SK-N-SH treated with all-trans-retinoic acid at 6 μM for 48 hours (cell line): ENCODE measurements around the gene IER3.
A peak's percentile ranks its signal among the peaks of the same experiment; 100 is the strongest.

Experiments used
- ATAC-seq: fragments of 200-7000 bp; cut with Tn5 transposase; 3 replicates; pipeline ENCODE4 v1.9.1; 2020; ENCODE audit warnings: mild to moderate bottlenecking, moderate library complexity
- ARNTL ChIP-seq: fragments of 450-650 bp; formaldehyde crosslinking; IDR thresholded peaks from 2 replicates; pipeline ENCODE4 v1.5.0; 2020; ENCODE audit warnings: low read depth, mild to moderate bottlenecking, moderate library complexity, borderline replicate concordance
- BACH2 ChIP-seq: fragments of 250-450 bp; sonication (Bioruptor Pico); IDR thresholded peaks from 2 replicates; pipeline ENCODE4 v1.9.0; 2021; ENCODE audit warnings: mild to moderate bottlenecking, borderline replicate concordance
- CSDC2 ChIP-seq: fragments of 250-450 bp; sonication (Bioruptor Pico); IDR thresholded peaks from 2 replicates; pipeline ENCODE4 v1.5.0; 2020; ENCODE audit warnings: mild to moderate bottlenecking, moderate library complexity
- ESRRG ChIP-seq: fragments of 250-450 bp; sonication (Bioruptor Pico); IDR thresholded peaks from 2 replicates; pipeline ENCODE4 v1.6.1; 2021; ENCODE audit warnings: mild to moderate bottlenecking
- GLIS3 ChIP-seq: fragments of 250-450 bp; sonication (Bioruptor Pico); IDR thresholded peaks from 2 replicates; pipeline ENCODE4 v1.5.0; 2020; ENCODE audit warnings: mild to moderate bottlenecking, moderate library complexity
- ISL1 ChIP-seq: fragments of 250-450 bp; sonication (Bioruptor Pico); IDR thresholded peaks from 2 replicates; pipeline ENCODE4 v2.1.2; 2022; ENCODE audit warnings: mild to moderate bottlenecking, moderate library complexity
- OSR1 ChIP-seq: fragments of 250-450 bp; sonication (Bioruptor Pico); IDR thresholded peaks from 2 replicates; pipeline ENCODE4 v1.8.0; 2022; ENCODE audit warnings: moderate library complexity, mild to moderate bottlenecking, inconsistent platforms
- PPARA ChIP-seq: fragments of 250-450 bp; sonication (Bioruptor Pico); IDR thresholded peaks from 2 replicates; pipeline ENCODE4 v1.5.0; 2020; ENCODE audit warnings: mild to moderate bottlenecking, borderline replicate concordance
- RARB ChIP-seq: fragments of 250-450 bp; sonication (Bioruptor Pico); IDR thresholded peaks from 2 replicates; pipeline ENCODE4 v1.8.0; 2021; ENCODE audit warnings: mild to moderate bottlenecking, moderate library complexity
- SNAI2 ChIP-seq: fragments of 250-450 bp; sonication (Bioruptor Pico); IDR thresholded peaks from 2 replicates; pipeline ENCODE4 v1.5.0; 2020; ENCODE audit warnings: mild to moderate bottlenecking, moderate library complexity
- TCF4 ChIP-seq: fragments of 250-450 bp; sonication (Bioruptor Pico); IDR thresholded peaks from 2 replicates; pipeline ENCODE4 v1.8.0; 2021; ENCODE audit warnings: mild to moderate bottlenecking, moderate library complexity, borderline replicate concordance
- TOX ChIP-seq: fragments of 250-450 bp; sonication (Bioruptor Pico); IDR thresholded peaks from 2 replicates; pipeline ENCODE4 v1.8.0; 2021; ENCODE audit warnings: mild to moderate bottlenecking, moderate library complexity, borderline replicate concordance
- ZC3H10 ChIP-seq: fragments of 250-450 bp; sonication (Bioruptor Pico); IDR thresholded peaks from 2 replicates; pipeline ENCODE4 v1.5.1; 2021; ENCODE audit warnings: mild to moderate bottlenecking, moderate library complexity
- ZFP3 ChIP-seq: fragments of 250-450 bp; sonication (Bioruptor Pico); IDR thresholded peaks from 2 replicates; pipeline ENCODE4 v1.5.0; 2020; ENCODE audit warnings: mild to moderate bottlenecking, moderate library complexity
- ZFP30 ChIP-seq: fragments of 450-650 bp; formaldehyde crosslinking; IDR thresholded peaks from 2 replicates; pipeline ENCODE4 v1.5.0; 2022; ENCODE audit warnings: mild to moderate bottlenecking, moderate library complexity
- ZNF565 ChIP-seq: fragments of 450-650 bp; formaldehyde crosslinking; conservative IDR thresholded peaks from 2 replicates; pipeline ENCODE4 v1.5.0; 2020; ENCODE audit warnings: low read depth, mild to moderate bottlenecking, moderate library complexity
- ZNF70 ChIP-seq: fragments of 450-650 bp; formaldehyde crosslinking; IDR thresholded peaks from 2 replicates; pipeline ENCODE4 v1.5.0; 2020; ENCODE audit warnings: mild to moderate bottlenecking, moderate library complexity
- ZNF8 ChIP-seq: fragments of 450-650 bp; formaldehyde crosslinking; IDR thresholded peaks from 2 replicates; pipeline ENCODE4 v1.5.0; 2020; ENCODE audit warnings: mild to moderate bottlenecking, moderate library complexity
- TF ChIP-seq, protein P1 (sequence below): fragments of 250-450 bp; sonication (Bioruptor Pico); IDR thresholded peaks from 2 replicates; pipeline ENCODE4 v1.8.0; 2021; ENCODE audit warnings: low read depth, mild to moderate bottlenecking, moderate library complexity, borderline replicate concordance
- TF ChIP-seq, protein P2 (sequence below): fragments of 250-450 bp; sonication (Bioruptor Pico); IDR thresholded peaks from 2 replicates; pipeline ENCODE4 v1.5.1; 2020; ENCODE audit warnings: low read depth, mild to moderate bottlenecking, moderate library complexity
- TF ChIP-seq, protein P3 (sequence below): fragments of 250-450 bp; sonication (Bioruptor Pico); IDR thresholded peaks from 2 replicates; pipeline ENCODE4 v1.5.0; 2020; ENCODE audit warnings: mild to moderate bottlenecking, moderate library complexity
- TF ChIP-seq, protein P4 (sequence below): fragments of 250-450 bp; sonication (Bioruptor Pico); IDR thresholded peaks from 2 replicates; pipeline ENCODE4 v1.5.1; 2021; ENCODE audit warnings: mild to moderate bottlenecking, moderate library complexity
- TF ChIP-seq, protein P5 (sequence below): fragments of 250-450 bp; sonication (Bioruptor Pico); IDR thresholded peaks from 2 replicates; pipeline ENCODE4 v1.8.0; 2020; ENCODE audit warnings: mild to moderate bottlenecking, moderate library complexity, borderline replicate concordance

The IER3 gene

DNA sequence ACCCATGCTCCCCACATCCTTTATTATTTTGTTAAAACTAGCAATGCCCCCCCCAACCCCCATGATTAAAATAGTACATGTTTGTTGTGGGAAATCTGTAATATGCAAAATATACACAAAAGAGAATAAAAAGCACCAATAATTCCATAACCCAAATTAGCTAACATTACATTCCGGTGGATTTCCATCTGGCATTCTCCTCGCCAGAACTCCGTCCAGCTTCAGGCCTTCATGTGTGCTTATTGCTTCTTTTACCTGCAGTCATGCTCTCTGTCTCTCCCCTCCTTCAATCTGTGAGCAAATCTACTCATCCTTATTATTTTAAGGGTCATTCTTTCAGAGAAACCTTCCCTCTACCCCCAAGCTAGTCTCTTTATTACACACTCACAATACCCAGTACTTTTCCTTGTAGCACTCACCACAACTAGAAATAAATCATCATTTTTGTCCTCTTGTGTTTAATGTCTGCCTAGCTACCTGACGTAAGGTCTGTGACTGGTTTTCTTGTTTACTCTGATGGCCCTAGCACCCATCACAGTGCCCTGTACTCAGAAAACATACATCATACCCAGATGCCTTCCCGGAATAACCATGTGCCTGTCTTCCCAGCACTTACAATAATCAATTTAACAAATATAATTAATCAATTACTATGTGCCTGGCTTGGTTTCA is 25.6 kb upstream of the IER3 start:
- TF ChIP-seq TCF4 (CRISPR knock-in tag) (peak; percentile 22; the same call in 1 of the 2 replicates), SNAI2 (CRISPR knock-in tag) (no peak), TOX (CRISPR knock-in tag) (no peak), PPARA (CRISPR knock-in tag) (no peak), BACH2 (CRISPR knock-in tag) (no peak), ZC3H10 (CRISPR knock-in tag) (peak; percentile 75), ISL1 (CRISPR knock-in tag) (peak; percentile 63)
- TF ChIP-seq, protein P1, sequence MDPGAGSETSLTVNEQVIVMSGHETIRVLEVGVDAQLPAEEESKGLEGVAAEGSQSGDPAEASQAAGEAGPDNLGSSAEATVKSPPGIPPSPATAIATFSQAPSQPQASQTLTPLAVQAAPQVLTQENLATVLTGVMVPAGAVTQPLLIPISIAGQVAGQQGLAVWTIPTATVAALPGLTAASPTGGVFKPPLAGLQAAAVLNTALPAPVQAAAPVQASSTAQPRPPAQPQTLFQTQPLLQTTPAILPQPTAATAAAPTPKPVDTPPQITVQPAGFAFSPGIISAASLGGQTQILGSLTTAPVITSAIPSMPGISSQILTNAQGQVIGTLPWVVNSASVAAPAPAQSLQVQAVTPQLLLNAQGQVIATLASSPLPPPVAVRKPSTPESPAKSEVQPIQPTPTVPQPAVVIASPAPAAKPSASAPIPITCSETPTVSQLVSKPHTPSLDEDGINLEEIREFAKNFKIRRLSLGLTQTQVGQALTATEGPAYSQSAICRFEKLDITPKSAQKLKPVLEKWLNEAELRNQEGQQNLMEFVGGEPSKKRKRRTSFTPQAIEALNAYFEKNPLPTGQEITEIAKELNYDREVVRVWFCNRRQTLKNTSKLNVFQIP (CRISPR knock-in tag): no peak
- TF ChIP-seq, protein P2, sequence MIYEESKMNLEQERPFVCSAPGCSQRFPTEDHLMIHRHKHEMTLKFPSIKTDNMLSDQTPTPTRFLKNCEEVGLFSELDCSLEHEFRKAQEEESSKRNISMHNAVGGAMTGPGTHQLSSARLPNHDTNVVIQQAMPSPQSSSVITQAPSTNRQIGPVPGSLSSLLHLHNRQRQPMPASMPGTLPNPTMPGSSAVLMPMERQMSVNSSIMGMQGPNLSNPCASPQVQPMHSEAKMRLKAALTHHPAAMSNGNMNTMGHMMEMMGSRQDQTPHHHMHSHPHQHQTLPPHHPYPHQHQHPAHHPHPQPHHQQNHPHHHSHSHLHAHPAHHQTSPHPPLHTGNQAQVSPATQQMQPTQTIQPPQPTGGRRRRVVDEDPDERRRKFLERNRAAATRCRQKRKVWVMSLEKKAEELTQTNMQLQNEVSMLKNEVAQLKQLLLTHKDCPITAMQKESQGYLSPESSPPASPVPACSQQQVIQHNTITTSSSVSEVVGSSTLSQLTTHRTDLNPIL: peak; percentile 45; the same call in 1 of the 2 replicates
- peak; percentile 49 for ATAC-seq

DNA sequence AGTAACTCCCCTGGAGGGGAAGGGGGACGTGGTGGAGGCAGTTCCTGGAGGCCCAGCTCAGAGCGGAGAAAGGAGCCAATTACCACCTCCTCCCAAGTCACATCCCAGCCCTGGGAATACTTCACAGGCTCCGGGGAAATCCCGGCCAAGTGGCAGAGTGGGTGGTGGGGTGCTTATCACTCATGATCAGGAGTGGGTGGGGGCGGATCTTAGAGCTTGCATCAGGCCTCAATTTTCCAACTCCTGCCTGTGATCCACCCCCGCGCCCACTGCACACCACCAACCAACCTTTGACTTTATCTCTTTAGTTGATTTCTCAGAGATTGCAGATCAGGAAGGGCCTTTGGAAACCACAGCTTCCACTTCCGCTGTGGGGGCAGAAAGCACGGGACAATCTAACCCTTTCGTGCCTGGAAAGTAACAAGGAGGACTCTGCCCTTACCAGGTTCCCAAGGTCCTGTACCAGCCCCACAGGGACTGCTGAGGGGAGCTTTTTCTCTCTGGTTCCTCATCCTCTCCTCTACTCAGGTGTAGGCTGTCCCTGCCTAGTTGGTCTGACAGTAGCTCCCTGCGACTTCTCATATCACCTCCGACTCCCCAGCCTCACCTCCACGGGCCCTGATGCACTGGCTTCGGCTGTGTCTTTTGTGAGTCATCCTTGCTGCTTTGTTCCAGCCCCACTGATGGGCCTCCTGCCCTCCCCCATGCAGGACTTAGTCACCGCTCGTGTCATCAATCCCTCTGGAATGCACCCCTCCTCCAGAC is 24.9 kb upstream of the IER3 start:
- TF ChIP-seq, protein P3, sequence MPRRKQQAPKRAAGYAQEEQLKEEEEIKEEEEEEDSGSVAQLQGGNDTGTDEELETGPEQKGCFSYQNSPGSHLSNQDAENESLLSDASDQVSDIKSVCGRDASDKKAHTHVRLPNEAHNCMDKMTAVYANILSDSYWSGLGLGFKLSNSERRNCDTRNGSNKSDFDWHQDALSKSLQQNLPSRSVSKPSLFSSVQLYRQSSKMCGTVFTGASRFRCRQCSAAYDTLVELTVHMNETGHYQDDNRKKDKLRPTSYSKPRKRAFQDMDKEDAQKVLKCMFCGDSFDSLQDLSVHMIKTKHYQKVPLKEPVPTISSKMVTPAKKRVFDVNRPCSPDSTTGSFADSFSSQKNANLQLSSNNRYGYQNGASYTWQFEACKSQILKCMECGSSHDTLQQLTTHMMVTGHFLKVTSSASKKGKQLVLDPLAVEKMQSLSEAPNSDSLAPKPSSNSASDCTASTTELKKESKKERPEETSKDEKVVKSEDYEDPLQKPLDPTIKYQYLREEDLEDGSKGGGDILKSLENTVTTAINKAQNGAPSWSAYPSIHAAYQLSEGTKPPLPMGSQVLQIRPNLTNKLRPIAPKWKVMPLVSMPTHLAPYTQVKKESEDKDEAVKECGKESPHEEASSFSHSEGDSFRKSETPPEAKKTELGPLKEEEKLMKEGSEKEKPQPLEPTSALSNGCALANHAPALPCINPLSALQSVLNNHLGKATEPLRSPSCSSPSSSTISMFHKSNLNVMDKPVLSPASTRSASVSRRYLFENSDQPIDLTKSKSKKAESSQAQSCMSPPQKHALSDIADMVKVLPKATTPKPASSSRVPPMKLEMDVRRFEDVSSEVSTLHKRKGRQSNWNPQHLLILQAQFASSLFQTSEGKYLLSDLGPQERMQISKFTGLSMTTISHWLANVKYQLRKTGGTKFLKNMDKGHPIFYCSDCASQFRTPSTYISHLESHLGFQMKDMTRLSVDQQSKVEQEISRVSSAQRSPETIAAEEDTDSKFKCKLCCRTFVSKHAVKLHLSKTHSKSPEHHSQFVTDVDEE (CRISPR knock-in tag): no peak
- TF ChIP-seq TOX (CRISPR knock-in tag) (no peak), TCF4 (CRISPR knock-in tag) (no peak), GLIS3 (CRISPR knock-in tag) (no peak), ZFP3 (no peak), BACH2 (CRISPR knock-in tag) (no peak), CSDC2 (peak; percentile 39; the same call in 1 of the 2 replicates), ZC3H10 (CRISPR knock-in tag) (peak; percentile 28), ARNTL (no peak), OSR1 (CRISPR knock-in tag) (0 out of 2 replicates have a peak, but pooled peaks have one; percentile 61), ZNF8 (CRISPR knock-in tag) (no peak), ESRRG (CRISPR knock-in tag) (no peak), ISL1 (CRISPR knock-in tag) (peak; percentile 18; the same call in 1 of the 2 replicates), ZNF565 (no peak), ZNF70 (CRISPR knock-in tag) (0 out of 2 replicates have a peak, but pooled peaks have one; percentile 47), PPARA (CRISPR knock-in tag) (no peak), RARB (CRISPR knock-in tag) (no peak; the same call in 1 of the 2 replicates), SNAI2 (CRISPR knock-in tag) (peak; percentile 38; the same call in 1 of the 2 replicates), ZFP30 (CRISPR knock-in tag) (no peak)
- TF ChIP-seq, protein P4, sequence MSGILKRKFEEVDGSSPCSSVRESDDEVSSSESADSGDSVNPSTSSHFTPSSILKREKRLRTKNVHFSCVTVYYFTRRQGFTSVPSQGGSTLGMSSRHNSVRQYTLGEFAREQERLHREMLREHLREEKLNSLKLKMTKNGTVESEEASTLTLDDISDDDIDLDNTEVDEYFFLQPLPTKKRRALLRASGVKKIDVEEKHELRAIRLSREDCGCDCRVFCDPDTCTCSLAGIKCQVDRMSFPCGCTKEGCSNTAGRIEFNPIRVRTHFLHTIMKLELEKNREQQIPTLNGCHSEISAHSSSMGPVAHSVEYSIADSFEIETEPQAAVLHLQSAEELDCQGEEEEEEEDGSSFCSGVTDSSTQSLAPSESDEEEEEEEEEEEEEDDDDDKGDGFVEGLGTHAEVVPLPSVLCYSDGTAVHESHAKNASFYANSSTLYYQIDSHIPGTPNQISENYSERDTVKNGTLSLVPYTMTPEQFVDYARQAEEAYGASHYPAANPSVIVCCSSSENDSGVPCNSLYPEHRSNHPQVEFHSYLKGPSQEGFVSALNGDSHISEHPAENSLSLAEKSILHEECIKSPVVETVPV (CRISPR knock-in tag): no peak
- TF ChIP-seq, protein P2: no peak
- TF ChIP-seq, protein P5, sequence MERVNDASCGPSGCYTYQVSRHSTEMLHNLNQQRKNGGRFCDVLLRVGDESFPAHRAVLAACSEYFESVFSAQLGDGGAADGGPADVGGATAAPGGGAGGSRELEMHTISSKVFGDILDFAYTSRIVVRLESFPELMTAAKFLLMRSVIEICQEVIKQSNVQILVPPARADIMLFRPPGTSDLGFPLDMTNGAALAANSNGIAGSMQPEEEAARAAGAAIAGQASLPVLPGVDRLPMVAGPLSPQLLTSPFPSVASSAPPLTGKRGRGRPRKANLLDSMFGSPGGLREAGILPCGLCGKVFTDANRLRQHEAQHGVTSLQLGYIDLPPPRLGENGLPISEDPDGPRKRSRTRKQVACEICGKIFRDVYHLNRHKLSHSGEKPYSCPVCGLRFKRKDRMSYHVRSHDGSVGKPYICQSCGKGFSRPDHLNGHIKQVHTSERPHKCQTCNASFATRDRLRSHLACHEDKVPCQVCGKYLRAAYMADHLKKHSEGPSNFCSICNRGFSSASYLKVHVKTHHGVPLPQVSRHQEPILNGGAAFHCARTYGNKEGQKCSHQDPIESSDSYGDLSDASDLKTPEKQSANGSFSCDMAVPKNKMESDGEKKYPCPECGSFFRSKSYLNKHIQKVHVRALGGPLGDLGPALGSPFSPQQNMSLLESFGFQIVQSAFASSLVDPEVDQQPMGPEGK: peak; percentile 92
- TF ChIP-seq, protein P1 (CRISPR knock-in tag): no peak
- peak; percentile 91 for ATAC-seq
